ENCODE results near the gene GOLT1A. TPM values are rescaled to one million over a fixed set of nuclear protein-coding genes. Genes with fewer than 3 reads are reported as not detected.

The GOLT1A gene
- total and polyA plus RNA-seq, 2 of the 8 experiments (the other 6 are each of a cell fraction or from before 2014, with no cell fraction given): 7.5 to 8.5 TPM

DNA sequence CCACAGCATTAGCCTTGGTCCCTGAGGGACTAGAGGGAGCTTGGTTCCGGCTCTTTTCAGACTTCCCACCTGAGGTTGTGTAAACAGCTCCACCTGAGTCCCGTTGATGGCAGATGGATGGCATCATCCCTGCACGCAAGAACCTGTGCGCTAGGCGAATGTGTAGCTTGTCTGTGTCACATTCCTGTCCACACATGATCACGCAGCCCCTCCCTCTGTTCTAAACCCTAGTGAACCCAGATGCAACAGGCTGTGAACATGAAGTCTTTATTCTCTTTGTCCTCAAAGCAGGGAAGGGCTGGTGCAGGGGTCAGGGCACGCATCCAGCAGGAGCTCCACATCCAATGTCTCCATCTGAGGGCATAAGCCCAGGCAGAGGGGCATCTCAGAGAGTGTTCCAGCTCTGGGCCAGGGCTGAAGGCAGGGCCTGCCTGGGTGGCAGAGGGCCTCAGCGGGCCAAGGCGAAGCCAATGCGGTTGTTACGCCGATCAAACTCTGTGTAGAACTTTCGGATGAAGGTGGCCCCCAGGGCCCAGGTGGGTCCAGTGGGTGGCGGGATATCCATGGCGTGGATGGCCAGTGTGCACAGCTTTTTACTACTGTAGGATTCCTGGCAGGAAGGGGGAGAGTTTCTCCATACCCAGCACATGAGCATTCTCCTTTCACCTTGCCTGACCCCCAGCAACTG is 59.1 kb downstream of the GOLT1A start (continued):
- TF ChIP-seq, protein P1, sequence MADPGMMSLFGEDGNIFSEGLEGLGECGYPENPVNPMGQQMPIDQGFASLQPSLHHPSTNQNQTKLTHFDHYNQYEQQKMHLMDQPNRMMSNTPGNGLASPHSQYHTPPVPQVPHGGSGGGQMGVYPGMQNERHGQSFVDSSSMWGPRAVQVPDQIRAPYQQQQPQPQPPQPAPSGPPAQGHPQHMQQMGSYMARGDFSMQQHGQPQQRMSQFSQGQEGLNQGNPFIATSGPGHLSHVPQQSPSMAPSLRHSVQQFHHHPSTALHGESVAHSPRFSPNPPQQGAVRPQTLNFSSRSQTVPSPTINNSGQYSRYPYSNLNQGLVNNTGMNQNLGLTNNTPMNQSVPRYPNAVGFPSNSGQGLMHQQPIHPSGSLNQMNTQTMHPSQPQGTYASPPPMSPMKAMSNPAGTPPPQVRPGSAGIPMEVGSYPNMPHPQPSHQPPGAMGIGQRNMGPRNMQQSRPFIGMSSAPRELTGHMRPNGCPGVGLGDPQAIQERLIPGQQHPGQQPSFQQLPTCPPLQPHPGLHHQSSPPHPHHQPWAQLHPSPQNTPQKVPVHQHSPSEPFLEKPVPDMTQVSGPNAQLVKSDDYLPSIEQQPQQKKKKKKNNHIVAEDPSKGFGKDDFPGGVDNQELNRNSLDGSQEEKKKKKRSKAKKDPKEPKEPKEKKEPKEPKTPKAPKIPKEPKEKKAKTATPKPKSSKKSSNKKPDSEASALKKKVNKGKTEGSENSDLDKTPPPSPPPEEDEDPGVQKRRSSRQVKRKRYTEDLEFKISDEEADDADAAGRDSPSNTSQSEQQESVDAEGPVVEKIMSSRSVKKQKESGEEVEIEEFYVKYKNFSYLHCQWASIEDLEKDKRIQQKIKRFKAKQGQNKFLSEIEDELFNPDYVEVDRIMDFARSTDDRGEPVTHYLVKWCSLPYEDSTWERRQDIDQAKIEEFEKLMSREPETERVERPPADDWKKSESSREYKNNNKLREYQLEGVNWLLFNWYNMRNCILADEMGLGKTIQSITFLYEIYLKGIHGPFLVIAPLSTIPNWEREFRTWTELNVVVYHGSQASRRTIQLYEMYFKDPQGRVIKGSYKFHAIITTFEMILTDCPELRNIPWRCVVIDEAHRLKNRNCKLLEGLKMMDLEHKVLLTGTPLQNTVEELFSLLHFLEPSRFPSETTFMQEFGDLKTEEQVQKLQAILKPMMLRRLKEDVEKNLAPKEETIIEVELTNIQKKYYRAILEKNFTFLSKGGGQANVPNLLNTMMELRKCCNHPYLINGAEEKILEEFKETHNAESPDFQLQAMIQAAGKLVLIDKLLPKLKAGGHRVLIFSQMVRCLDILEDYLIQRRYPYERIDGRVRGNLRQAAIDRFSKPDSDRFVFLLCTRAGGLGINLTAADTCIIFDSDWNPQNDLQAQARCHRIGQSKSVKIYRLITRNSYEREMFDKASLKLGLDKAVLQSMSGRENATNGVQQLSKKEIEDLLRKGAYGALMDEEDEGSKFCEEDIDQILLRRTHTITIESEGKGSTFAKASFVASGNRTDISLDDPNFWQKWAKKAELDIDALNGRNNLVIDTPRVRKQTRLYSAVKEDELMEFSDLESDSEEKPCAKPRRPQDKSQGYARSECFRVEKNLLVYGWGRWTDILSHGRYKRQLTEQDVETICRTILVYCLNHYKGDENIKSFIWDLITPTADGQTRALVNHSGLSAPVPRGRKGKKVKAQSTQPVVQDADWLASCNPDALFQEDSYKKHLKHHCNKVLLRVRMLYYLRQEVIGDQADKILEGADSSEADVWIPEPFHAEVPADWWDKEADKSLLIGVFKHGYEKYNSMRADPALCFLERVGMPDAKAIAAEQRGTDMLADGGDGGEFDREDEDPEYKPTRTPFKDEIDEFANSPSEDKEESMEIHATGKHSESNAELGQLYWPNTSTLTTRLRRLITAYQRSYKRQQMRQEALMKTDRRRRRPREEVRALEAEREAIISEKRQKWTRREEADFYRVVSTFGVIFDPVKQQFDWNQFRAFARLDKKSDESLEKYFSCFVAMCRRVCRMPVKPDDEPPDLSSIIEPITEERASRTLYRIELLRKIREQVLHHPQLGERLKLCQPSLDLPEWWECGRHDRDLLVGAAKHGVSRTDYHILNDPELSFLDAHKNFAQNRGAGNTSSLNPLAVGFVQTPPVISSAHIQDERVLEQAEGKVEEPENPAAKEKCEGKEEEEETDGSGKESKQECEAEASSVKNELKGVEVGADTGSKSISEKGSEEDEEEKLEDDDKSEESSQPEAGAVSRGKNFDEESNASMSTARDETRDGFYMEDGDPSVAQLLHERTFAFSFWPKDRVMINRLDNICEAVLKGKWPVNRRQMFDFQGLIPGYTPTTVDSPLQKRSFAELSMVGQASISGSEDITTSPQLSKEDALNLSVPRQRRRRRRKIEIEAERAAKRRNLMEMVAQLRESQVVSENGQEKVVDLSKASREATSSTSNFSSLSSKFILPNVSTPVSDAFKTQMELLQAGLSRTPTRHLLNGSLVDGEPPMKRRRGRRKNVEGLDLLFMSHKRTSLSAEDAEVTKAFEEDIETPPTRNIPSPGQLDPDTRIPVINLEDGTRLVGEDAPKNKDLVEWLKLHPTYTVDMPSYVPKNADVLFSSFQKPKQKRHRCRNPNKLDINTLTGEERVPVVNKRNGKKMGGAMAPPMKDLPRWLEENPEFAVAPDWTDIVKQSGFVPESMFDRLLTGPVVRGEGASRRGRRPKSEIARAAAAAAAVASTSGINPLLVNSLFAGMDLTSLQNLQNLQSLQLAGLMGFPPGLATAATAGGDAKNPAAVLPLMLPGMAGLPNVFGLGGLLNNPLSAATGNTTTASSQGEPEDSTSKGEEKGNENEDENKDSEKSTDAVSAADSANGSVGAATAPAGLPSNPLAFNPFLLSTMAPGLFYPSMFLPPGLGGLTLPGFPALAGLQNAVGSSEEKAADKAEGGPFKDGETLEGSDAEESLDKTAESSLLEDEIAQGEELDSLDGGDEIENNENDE (IDR thresholded peaks at IDR 0.05; ENCODE audit: insufficient replicate concordance, low read length): no peak
- TF ChIP-seq BACH1 (IDR thresholded peaks at IDR 0.05; ENCODE audit: low read length) (no peak), NANOG (IDR thresholded peaks at IDR 0.05; ENCODE audit: insufficient read depth, low read depth, low read length, poor library complexity, severe bottlenecking) (no peak), BCL11A (IDR thresholded peaks at IDR 0.05; ENCODE audit: low read depth in 2 of 2, low read length in 2 of 2) (no peak), TBP (IDR thresholded peaks at IDR 0.05; ENCODE audit: low read depth, low read length) (no peak), EGR1 (IDR thresholded peaks at IDR 0.05; ENCODE audit: borderline replicate concordance, low read depth, low read length) (no peak)
- TF ChIP-seq, protein P2, sequence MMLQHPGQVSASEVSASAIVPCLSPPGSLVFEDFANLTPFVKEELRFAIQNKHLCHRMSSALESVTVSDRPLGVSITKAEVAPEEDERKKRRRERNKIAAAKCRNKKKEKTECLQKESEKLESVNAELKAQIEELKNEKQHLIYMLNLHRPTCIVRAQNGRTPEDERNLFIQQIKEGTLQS (IDR thresholded peaks at IDR 0.05; ENCODE audit: insufficient read depth, low read depth, low read length): no peak
- TF ChIP-seq, protein P3, sequence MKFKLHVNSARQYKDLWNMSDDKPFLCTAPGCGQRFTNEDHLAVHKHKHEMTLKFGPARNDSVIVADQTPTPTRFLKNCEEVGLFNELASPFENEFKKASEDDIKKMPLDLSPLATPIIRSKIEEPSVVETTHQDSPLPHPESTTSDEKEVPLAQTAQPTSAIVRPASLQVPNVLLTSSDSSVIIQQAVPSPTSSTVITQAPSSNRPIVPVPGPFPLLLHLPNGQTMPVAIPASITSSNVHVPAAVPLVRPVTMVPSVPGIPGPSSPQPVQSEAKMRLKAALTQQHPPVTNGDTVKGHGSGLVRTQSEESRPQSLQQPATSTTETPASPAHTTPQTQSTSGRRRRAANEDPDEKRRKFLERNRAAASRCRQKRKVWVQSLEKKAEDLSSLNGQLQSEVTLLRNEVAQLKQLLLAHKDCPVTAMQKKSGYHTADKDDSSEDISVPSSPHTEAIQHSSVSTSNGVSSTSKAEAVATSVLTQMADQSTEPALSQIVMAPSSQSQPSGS (IDR thresholded peaks at IDR 0.05; ENCODE audit: low read length): no peak
